ENCODE results near the gene GSTK1.

The GSTK1 gene

GRCh38 chr7:143300959-143301935, 38.0 kb downstream of the GSTK1 start:
- no peak for DNase-seq

- no peak for DNase-seq
Measured at GRCh38 chr7:143303733-143304132, 40.5 kb downstream of the GSTK1 start.

GRCh38 chr7:143304938-143305337, 41.7 kb downstream of the GSTK1 start:
- DNase-seq = no peak

DNA sequence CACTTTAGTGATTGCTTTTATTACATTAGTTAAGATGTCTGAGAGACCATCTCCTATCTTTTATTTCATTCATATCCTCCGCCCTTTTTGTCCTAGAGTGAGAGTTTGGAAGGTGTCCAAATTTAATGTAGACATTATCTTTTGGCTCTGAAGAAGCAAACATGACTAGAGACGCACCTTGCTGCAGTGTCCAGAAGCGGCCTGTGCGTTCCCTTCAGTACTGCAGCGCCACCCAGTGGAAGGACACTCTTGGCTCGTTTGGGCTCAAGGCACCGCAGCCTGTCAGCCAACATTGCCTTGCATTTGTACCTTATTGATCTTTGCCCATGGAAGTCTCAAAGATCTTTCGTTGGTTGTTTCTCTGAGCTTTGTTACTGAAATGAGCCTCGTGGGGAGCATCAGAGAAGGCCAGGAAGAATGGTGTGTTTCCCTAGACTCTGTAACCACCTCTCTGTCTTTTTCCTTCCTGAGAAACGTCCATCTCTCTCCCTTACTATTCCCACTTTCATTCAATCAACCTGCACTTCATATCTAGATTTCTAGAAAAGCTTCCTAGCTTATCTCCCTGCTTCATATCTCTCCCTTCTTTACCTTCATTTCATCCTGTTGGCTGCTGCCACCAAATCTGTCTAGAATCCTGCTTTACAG, 42.3 kb downstream of the GSTK1 start:
- DNase-seq = peak; percentile 59

DNA sequence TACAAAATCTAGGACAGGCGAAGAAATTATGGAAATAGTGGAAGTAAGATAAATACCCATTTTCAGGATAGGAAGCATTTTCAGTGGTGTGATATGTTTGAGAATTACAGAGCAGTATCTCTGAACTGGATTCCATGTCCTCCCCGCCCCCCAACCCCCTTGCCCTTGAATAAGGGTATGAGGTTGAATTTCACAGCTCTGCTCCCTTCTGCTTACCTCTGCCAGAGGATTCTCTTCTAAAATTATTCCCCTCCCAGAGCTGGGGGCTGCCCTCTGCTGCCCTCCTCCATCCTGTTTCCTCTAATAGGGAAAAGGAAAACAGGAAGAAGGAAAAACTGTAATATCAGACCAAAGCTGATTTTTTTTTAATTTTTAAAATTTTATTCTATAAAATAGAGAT, 45.4 kb downstream of the GSTK1 start:
- no peak for DNase-seq

DNA sequence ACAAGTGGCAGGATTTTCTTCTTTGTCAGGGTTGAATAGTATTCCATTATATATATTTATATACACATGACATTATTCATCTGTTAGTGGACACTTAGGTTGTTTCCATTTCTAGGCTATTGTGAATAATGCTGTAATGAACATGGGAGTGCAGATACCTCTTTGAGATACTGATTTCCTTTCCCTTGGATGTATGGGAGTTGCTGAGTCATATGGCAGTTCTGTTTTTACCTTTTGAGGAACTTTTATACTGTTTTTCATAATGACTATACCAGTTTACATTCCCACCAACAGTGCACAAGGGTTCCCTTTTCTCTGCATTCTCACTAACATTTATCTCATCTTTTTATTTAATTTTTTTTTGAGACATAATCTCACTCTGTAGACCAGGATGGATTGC, 50.9 kb downstream of the GSTK1 start:
- DNase-seq = no peak

DNA sequence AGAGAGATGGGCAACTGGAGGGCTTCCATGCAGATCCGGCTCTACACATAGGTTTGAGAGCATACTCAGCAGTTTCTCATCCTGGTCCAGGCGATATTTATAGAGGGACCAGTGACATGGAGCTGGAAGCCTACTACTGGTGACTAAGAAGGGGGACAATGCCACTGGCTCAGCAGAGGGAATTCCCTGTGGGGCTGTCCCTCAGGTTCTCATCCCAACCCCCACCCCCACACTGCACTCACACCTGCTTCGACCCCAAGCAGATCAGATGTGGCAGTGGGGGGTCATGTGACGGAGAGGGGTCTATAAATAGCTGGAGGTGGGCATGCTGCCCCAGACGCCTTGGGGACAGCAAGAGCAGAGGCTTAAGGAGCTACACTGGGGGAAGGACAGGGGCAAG, 52.5 kb downstream of the GSTK1 start, which contains the start of gene CLCN1:
Gene CLCN1 (plus strand): TSS at position 336 of the 400 bp plus-strand sequence. CDS start 102 bp downstream, outside the sequence.
- DNase-seq = no peak

DNA sequence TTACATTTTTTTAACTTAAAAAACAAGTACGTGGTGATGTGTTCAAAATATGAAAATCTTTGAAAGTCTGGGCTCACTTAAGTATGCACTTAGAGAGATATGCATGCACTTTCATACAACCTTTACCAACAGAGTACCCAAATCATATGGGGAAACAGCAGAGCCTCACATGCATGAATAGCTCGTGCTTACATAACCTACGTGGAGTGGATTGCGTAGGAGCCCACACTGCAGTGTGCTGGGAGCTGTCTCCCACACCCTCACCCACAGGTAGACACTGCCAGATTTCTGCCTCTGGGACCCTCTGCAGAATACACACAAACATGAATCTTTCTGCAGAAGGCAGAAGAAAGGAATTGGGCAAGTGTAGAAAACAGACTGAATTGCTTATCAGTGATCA, 53.3 kb downstream of the GSTK1 start:
- DNase-seq = no peak

- no peak for DNase-seq
Measured at GRCh38 chr7:143318661-143319060, 55.4 kb downstream of the GSTK1 start.
